Ureter (tissue), 1 donor: ENCODE results near the gene GAMT. TPM values are rescaled to one million over a fixed set of nuclear protein-coding genes. Genes with fewer than 3 reads are reported as not detected.

Source experiments
- total RNA-seq: library from RNA; stranded (reverse); gene quantifications from one replicate; pipeline ENCODE4 v1.2.4, GENCODE V29; 2023
- donor health status: DM: yes; HTN: yes; CAD: no.

Gene GAMT
- total RNA-seq, 1 donor from 2014 or later, result 9.3 TPM

Other genes starting within 250 kb of the GAMT start
- gene SBNO2, start 227.3 kb downstream of the GAMT start, total RNA-seq, result 122 TPM
- gene STK11, start 195.8 kb downstream of the GAMT start, total RNA-seq, result 51.2 TPM
- 0.73 TPM for gene CBARP, start 163.5 kb downstream of the GAMT start, total RNA-seq
- 144 TPM for gene ATP5F1D, start 159.8 kb downstream of the GAMT start, total RNA-seq
- gene MIDN, start 153.0 kb downstream of the GAMT start, total RNA-seq, result 121 TPM
- 524 TPM for gene CIRBP, start 132.2 kb downstream of the GAMT start, total RNA-seq
- gene FAM174C, start 126.0 kb downstream of the GAMT start, total RNA-seq, result 47.5 TPM
- 0.70 TPM for gene EFNA2, start 115.7 kb downstream of the GAMT start, total RNA-seq
- gene NDUFS7, start 17.6 kb downstream of the GAMT start, total RNA-seq, result 93.5 TPM
- 137 TPM for gene DAZAP1, start 6.0 kb upstream of the GAMT start, total RNA-seq
- gene RPS15, start 36.9 kb upstream of the GAMT start, total RNA-seq, result 1,085 TPM
- 0.26 TPM for gene APC2, start 48.6 kb upstream of the GAMT start, total RNA-seq
- gene C19orf25, start 77.7 kb upstream of the GAMT start, total RNA-seq, result 23.9 TPM
- gene PCSK4, start 88.8 kb upstream of the GAMT start, total RNA-seq, result 4.5 TPM
- gene REEP6, start 89.6 kb upstream of the GAMT start, total RNA-seq, result 50.0 TPM
- 12.5 TPM for gene ADAMTSL5, start 111.5 kb upstream of the GAMT start, total RNA-seq
- gene PLK5, start 122.5 kb upstream of the GAMT start, total RNA-seq, result not detected
- gene MEX3D, start 166.8 kb upstream of the GAMT start, total RNA-seq, result 21.7 TPM
- gene MBD3, start 191.3 kb upstream of the GAMT start, total RNA-seq, result 60.7 TPM
- 197 TPM for gene UQCR11, start 203.9 kb upstream of the GAMT start, total RNA-seq